GM06990 (cell line): Measurements from ENCODE around the gene KCNH5.

ENCODE experiments used
- DNase-seq: peaks from one replicate; pipeline ENCODE4 v3.0.0-alpha.2; 2011; ENCODE audit not compliant: insufficient read length; ENCODE audit errors: extremely low read depth
- H3K27me3 ChIP-seq: replicated peaks from 2 replicates; pipeline ENCODE4 v1.6.0; 2011; ENCODE audit warnings: low read length; ENCODE audit not compliant: control insufficient read depth, insufficient read depth
- H3K36me3 ChIP-seq: 2 replicates; pipeline ENCODE4 v1.5.1; 2011; ENCODE audit warnings: low read length; ENCODE audit not compliant: control insufficient read depth, insufficient read depth
- H3K4me3 ChIP-seq: replicated peaks from 2 replicates; pipeline ENCODE4 v1.5.1; 2011; ENCODE audit warnings: low read depth, mild to moderate bottlenecking, control low read depth, low read length
- TF ChIP-seq, protein P1 (sequence below): IDR thresholded peaks from 2 replicates; pipeline ENCODE4 v1.5.1; 2011; ENCODE audit warnings: low read length, control low read depth, mild to moderate bottlenecking, inconsistent platforms; ENCODE audit not compliant: insufficient read depth, poor library complexity, severe bottlenecking

KCNH5 gene

GRCh38 chr14:63045234-63045611, at the start of gene KCNH5:
Gene KCNH5 (minus strand): TSS chr14:63045458. CDS start chr14:63045186, 272 bp downstream.
- H3K27me3 ChIP-seq, result no peaks in the 10 kb centered on the region; the same call in 1 of the 2 replicates
- TF ChIP-seq, protein P1, sequence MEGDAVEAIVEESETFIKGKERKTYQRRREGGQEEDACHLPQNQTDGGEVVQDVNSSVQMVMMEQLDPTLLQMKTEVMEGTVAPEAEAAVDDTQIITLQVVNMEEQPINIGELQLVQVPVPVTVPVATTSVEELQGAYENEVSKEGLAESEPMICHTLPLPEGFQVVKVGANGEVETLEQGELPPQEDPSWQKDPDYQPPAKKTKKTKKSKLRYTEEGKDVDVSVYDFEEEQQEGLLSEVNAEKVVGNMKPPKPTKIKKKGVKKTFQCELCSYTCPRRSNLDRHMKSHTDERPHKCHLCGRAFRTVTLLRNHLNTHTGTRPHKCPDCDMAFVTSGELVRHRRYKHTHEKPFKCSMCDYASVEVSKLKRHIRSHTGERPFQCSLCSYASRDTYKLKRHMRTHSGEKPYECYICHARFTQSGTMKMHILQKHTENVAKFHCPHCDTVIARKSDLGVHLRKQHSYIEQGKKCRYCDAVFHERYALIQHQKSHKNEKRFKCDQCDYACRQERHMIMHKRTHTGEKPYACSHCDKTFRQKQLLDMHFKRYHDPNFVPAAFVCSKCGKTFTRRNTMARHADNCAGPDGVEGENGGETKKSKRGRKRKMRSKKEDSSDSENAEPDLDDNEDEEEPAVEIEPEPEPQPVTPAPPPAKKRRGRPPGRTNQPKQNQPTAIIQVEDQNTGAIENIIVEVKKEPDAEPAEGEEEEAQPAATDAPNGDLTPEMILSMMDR, result no peak
- DNase-seq, result peak; percentile 19
- H3K4me3 ChIP-seq, result no peak within 1 kb of the TSS
- no peaks in the 10 kb centered on the region for H3K36me3 ChIP-seq

DNA sequence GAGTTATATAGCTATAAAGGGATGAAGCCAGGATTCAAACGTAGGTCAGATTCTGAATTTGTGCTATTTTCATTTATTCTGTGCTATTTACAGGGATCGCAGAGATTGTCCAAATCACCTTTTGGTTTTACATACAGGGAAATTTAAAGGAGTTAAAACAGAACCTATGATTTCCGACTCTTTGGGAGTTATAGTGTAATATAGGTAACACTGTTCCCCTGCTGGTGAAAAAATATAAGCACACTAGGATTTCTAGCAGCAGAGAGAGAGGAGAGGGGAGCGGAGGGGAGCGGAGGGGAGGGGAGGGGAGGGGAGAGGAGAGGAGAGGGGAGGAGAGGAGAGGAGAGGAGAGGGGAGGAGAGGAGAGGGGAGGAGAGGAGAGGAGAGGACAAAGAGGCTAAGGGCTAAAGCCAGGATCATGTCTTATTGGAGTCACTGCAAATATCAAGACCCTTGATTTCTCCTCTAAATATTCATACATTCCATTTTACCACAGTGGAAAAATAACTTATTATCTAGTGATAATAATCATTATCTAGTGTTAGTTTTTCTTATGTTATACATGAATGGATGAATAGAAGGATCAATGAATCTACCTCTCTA, 46.2 kb upstream of the KCNH5 start:
- Histone ChIP-seq H3K36me3 (no peaks in the 10 kb centered on the region), H3K4me3 (no peak overlapping the region), H3K27me3 (no peaks in the 10 kb centered on the region)
- no peak for DNase-seq
- TF ChIP-seq, protein P1, result peak; percentile 9

- TF ChIP-seq, protein P1, result no peak
- H3K36me3 ChIP-seq, result no peaks in the 10 kb centered on the region
- no peaks in the 10 kb centered on the region for H3K27me3 ChIP-seq
- H3K4me3 ChIP-seq, result no peak overlapping the region
- no peak for DNase-seq
These were observed 43.6 kb upstream of the KCNH5 start for GRCh38 chr14:63088865-63089264.

DNA sequence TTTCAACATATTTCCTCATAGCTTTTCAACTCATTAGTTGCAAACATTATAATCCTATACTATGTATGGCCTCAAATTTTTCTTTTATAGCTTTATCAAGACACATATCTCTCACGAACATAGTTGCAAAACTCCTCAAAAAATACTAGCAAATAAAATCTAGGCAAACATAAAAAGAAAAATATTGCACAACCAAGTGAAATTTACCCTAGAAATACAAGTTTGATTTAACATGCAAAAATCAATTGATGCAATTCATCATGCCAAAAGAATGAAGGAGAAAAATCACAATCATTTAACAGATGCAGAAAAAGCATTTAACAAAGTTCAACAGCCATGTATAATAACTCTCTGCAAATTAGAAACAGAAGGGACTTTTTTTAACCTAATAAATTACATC, 33.3 kb upstream of the KCNH5 start:
- TF ChIP-seq, protein P1, result no peak
- DNase-seq, result no peak
- Histone ChIP-seq H3K36me3 (no peaks in the 10 kb centered on the region), H3K27me3 (no peaks in the 10 kb centered on the region), H3K4me3 (no peak overlapping the region)

- DNase-seq, result no peak
- Histone ChIP-seq H3K36me3 (no peaks in the 10 kb centered on the region), H3K4me3 (no peak overlapping the region), H3K27me3 (no peaks in the 10 kb centered on the region)
- TF ChIP-seq, protein P1, result no peak
These were observed 31.2 kb upstream of the KCNH5 start for GRCh38 chr14:63076488-63076887.

GRCh38 chr14:63055631-63056030, 10.4 kb upstream of the KCNH5 start:
- no peaks in the 10 kb centered on the region for H3K36me3 ChIP-seq
- TF ChIP-seq, protein P1, result no peak
- DNase-seq, result no peak

More at GRCh38 chr14:63055631-63056030, 10.4 kb upstream of the KCNH5 start:
- Histone ChIP-seq H3K4me3 (no peak overlapping the region), H3K27me3 (no peaks in the 10 kb centered on the region)
